ENCODE results near the gene ITGB1BP1. TPM values are rescaled to one million over a fixed set of nuclear protein-coding genes. Genes with fewer than 3 reads are reported as not detected.

Gene ITGB1BP1
- total RNA-seq, 1 experiment from 2014 or later: 36.7 TPM

DNA sequence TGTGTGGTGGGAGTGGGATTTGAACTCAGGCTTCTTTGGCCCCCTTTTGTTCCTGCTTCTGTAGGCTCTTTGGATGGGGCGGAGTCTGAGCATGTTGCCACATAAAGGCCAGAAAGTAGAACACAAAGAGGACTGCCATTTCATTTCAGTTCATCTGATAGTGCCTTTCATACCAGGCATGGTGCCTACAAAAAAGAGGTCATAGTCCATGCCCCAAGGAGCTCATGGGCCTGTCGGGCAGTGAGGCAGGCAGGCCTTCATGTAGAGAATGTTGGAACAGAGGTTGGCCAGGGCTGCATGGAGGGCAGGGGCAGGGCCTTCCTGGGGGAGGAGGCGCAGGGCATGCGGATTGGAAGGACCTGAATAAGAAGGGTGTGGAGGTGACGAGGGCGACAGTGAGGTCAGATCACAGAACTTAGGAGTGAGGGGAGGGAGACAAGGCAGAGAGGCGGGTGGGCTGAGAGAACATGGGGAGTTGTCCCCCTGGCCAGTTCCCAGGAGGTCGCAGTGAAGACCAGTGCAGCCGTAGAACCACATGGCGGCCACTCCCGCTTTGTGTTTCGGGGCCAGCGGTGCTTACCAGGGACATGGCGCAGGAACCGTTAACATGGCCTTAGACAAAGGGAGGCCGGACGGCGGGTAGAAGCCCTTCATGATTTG, 49.1 kb downstream of the ITGB1BP1 start:
- Histone ChIP-seq H3K36me3 (ENCODE audit: insufficient read depth, low read length) (no peaks in the 10 kb centered on the region), H3K79me2 (ENCODE audit: low read length) (no peaks in the 10 kb centered on the region), H3K9me3 (ENCODE audit: low read length) (no peaks in the 10 kb centered on the region), H3K4me2 (ENCODE audit: low read depth, low read length, poor library complexity, severe bottlenecking) (no peak overlapping the region), H3K27me3 (ENCODE audit: low read length) (no peaks in the 10 kb centered on the region), H3K9me2 (replicated peaks; ENCODE audit: insufficient read depth, low read length) (no peaks in the 10 kb centered on the region), H3K9ac (ENCODE audit: low read length) (no peak overlapping the region), H3K4me1 (ENCODE audit: low read length) (peaks cover 8% of the 10 kb centered on the region), H3K4me3 (ENCODE audit: low read length) (no peak overlapping the region), H3K27ac (ENCODE audit: low read length) (no peak overlapping the region), H4K20me1 (ENCODE audit: insufficient read depth, low read depth, low read length) (0 out of 2 replicates have a peak, but pooled peaks cover 3% of the 10 kb centered on the region), H2AFZ (ENCODE audit: low read length) (no peak overlapping the region)
- DNase-seq: no peak

- Histone ChIP-seq H3K79me2 (ENCODE audit: low read length) (no peaks in the 10 kb centered on the region), H3K4me1 (ENCODE audit: low read length) (peaks cover 8% of the 10 kb centered on the region), H4K20me1 (ENCODE audit: insufficient read depth, low read depth, low read length) (0 out of 2 replicates have a peak, but pooled peaks cover 3% of the 10 kb centered on the region), H3K36me3 (ENCODE audit: insufficient read depth, low read length) (no peaks in the 10 kb centered on the region), H3K27ac (ENCODE audit: low read length) (no peak overlapping the region), H2AFZ (ENCODE audit: low read length) (no peak overlapping the region), H3K9me3 (ENCODE audit: low read length) (no peaks in the 10 kb centered on the region), H3K4me2 (ENCODE audit: low read depth, low read length, poor library complexity, severe bottlenecking) (no peak overlapping the region), H3K9me2 (replicated peaks; ENCODE audit: insufficient read depth, low read length) (no peaks in the 10 kb centered on the region), H3K9ac (ENCODE audit: low read length) (no peak overlapping the region), H3K4me3 (ENCODE audit: low read length) (no peak overlapping the region), H3K27me3 (ENCODE audit: low read length) (no peaks in the 10 kb centered on the region)
- no peak for DNase-seq
Measured at GRCh38 chr2:9373476-9373875, 49.9 kb downstream of the ITGB1BP1 start.

DNA sequence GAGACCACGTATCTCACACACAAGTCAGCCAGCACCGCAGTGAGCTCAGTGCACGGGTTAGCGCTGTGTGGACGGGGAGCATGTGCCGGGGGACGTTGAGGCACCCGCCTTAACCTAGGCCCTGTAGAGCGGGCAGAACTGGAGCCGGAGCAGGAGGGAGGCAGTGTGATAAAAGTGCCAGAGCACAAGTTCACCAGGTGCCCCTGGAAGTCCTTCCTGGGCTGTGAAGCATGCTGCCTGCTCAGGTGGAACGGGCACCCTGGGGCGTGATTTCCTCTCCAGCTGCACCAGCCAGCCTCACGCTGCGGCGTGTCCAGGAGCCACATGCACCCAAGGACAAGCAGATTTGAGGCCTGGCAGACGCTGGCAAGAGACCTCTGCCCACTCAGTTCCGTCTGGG, 50.3 kb downstream of the ITGB1BP1 start:
- no peak overlapping the region for H3K4me2 ChIP-seq (ENCODE audit: low read depth, low read length, poor library complexity, severe bottlenecking)
- no peak overlapping the region for H3K9ac ChIP-seq (ENCODE audit: low read length)
- no peak overlapping the region for H2AFZ ChIP-seq (ENCODE audit: low read length)
- DNase-seq: peak; percentile 46
- H4K20me1 ChIP-seq (ENCODE audit: insufficient read depth, low read depth, low read length): 0 out of 2 replicates have a peak, but pooled peaks cover 3% of the 10 kb centered on the region
- H3K4me3 ChIP-seq (ENCODE audit: low read length): no peak overlapping the region
- H3K36me3 ChIP-seq (ENCODE audit: insufficient read depth, low read length): no peaks in the 10 kb centered on the region
- H3K79me2 ChIP-seq (ENCODE audit: low read length): no peaks in the 10 kb centered on the region
- H3K27me3 ChIP-seq (ENCODE audit: low read length): no peaks in the 10 kb centered on the region
- H3K27ac ChIP-seq (ENCODE audit: low read length): no peak overlapping the region
- no peaks in the 10 kb centered on the region for H3K9me2 ChIP-seq (replicated peaks; ENCODE audit: insufficient read depth, low read length)
- peaks cover 8% of the 10 kb centered on the region for H3K4me1 ChIP-seq (ENCODE audit: low read length)
- no peaks in the 10 kb centered on the region for H3K9me3 ChIP-seq (ENCODE audit: low read length)

- Histone ChIP-seq H3K4me2 (ENCODE audit: low read depth, low read length, poor library complexity, severe bottlenecking) (no peak overlapping the region), H3K4me3 (ENCODE audit: low read length) (no peak overlapping the region), H3K9me2 (replicated peaks; ENCODE audit: insufficient read depth, low read length) (no peaks in the 10 kb centered on the region)
Measured at GRCh38 chr2:9370746-9371145, 52.6 kb downstream of the ITGB1BP1 start.

GRCh38 chr2:9366026-9366425, 57.3 kb downstream of the ITGB1BP1 start:
- H3K9me3 ChIP-seq (ENCODE audit: low read length): no peaks in the 10 kb centered on the region
- no peak overlapping the region for H3K4me2 ChIP-seq (ENCODE audit: low read depth, low read length, poor library complexity, severe bottlenecking)
- 0 out of 2 replicates have a peak, but pooled peaks cover 3% of the 10 kb centered on the region for H4K20me1 ChIP-seq (ENCODE audit: insufficient read depth, low read depth, low read length)

More at GRCh38 chr2:9370746-9371145, 52.6 kb downstream of the ITGB1BP1 start:
- Histone ChIP-seq H2AFZ (ENCODE audit: low read length) (no peak overlapping the region), H3K9me3 (ENCODE audit: low read length) (no peaks in the 10 kb centered on the region), H3K36me3 (ENCODE audit: insufficient read depth, low read length) (no peaks in the 10 kb centered on the region), H3K9ac (ENCODE audit: low read length) (no peak overlapping the region), H3K27ac (ENCODE audit: low read length) (no peak overlapping the region), H3K27me3 (ENCODE audit: low read length) (no peaks in the 10 kb centered on the region), H3K79me2 (ENCODE audit: low read length) (no peaks in the 10 kb centered on the region), H3K4me1 (ENCODE audit: low read length) (peaks cover 8% of the 10 kb centered on the region), H4K20me1 (ENCODE audit: insufficient read depth, low read depth, low read length) (0 out of 2 replicates have a peak, but pooled peaks cover 3% of the 10 kb centered on the region)
- DNase-seq: no peak

DNA sequence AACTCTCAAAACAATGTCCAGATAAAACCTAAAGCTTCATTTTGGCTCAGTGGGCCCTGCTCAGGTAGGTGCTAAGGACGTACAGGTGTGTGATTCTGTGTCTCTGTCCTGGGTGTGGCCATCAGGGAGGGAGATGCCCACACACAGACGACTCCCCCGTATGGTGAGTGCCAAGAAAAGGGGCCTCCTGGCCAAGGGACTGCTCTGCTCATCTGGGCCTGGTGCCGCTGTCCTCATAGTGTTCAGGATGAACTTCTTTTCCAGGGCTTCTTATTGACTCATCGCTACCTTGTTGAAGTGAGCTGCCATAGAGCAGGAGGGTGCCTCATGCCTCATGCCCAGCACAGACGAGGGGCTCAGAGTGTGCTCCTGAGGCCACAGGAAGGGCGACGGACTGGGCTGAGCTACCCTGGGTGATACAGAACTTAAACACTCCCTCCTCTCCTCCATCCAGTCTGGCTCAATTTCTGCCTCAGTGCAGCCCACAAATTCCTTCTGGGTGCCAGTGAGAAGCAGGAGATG, 57.8 kb downstream of the ITGB1BP1 start:
- Histone ChIP-seq H3K9me2 (replicated peaks; ENCODE audit: insufficient read depth, low read length) (no peaks in the 10 kb centered on the region), H3K4me2 (ENCODE audit: low read depth, low read length, poor library complexity, severe bottlenecking) (no peak overlapping the region), H3K9ac (ENCODE audit: low read length) (no peak overlapping the region)

More at GRCh38 chr2:9366026-9366425, 57.3 kb downstream of the ITGB1BP1 start:
- H3K4me3 ChIP-seq (ENCODE audit: low read length): no peak overlapping the region
- H3K27ac ChIP-seq (ENCODE audit: low read length): no peak overlapping the region
- H3K9ac ChIP-seq (ENCODE audit: low read length): no peak overlapping the region
- no peaks in the 10 kb centered on the region for H3K9me2 ChIP-seq (replicated peaks; ENCODE audit: insufficient read depth, low read length)
- H3K36me3 ChIP-seq (ENCODE audit: insufficient read depth, low read length): no peaks in the 10 kb centered on the region
- peaks cover 5% of the 10 kb centered on the region; the same call in 1 of the 2 replicates for H3K4me1 ChIP-seq (ENCODE audit: low read length)
- no peak for DNase-seq
- no peak overlapping the region for H2AFZ ChIP-seq (ENCODE audit: low read length)
- H3K79me2 ChIP-seq (ENCODE audit: low read length): no peaks in the 10 kb centered on the region
- no peaks in the 10 kb centered on the region for H3K27me3 ChIP-seq (ENCODE audit: low read length)

DNA sequence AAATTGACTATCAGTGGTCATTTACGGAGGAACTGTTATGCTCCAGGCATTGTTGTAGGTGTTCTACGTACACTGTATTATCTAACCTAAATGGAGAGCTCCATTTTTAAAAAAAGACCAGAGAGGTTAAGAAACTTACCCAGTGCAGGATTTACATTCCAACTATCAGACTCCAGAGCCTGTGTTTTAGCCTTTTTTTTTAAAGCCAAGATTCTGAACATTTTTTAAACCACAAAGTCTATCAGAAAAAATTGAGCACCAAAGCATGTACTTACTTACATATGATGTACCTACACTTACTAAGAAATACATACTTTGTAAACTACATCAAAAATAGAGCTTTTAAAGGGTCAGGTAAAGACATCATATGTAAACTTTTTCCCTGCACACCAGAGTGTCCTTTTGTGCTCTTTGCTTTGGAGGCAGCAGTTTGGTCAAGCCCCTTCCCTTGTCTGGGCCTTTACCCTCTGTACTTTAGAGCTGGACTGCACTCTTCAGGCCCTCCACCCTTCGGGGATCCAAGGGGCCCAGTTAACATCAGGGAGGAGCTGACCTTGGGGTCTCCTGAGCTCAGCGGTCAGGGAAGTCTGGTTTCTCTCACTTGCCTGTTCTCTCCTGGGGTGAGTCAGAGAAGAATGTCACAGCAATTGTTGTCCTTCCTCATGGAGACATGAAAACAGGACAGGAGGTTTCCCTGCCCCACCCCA, 58.4 kb downstream of the ITGB1BP1 start:
- Histone ChIP-seq H3K9me2 (replicated peaks; ENCODE audit: insufficient read depth, low read length) (no peaks in the 10 kb centered on the region), H3K27ac (ENCODE audit: low read length) (no peak overlapping the region), H3K4me3 (ENCODE audit: low read length) (no peak overlapping the region), H3K9me3 (ENCODE audit: low read length) (no peaks in the 10 kb centered on the region), H3K36me3 (ENCODE audit: insufficient read depth, low read length) (no peaks in the 10 kb centered on the region), H3K4me2 (ENCODE audit: low read depth, low read length, poor library complexity, severe bottlenecking) (no peak overlapping the region), H4K20me1 (ENCODE audit: insufficient read depth, low read depth, low read length) (no peaks in the 10 kb centered on the region), H2AFZ (ENCODE audit: low read length) (no peak overlapping the region), H3K79me2 (ENCODE audit: low read length) (no peaks in the 10 kb centered on the region), H3K9ac (ENCODE audit: low read length) (no peak overlapping the region), H3K4me1 (ENCODE audit: low read length) (peaks cover 5% of the 10 kb centered on the region; the same call in 1 of the 2 replicates), H3K27me3 (ENCODE audit: low read length) (no peaks in the 10 kb centered on the region)
- no peak for DNase-seq

More for the DNA sequence above, 57.8 kb downstream of the ITGB1BP1 start:
- no peak for DNase-seq
- 0 out of 2 replicates have a peak, but pooled peaks cover 1% of the 10 kb centered on the region for H4K20me1 ChIP-seq (ENCODE audit: insufficient read depth, low read depth, low read length)
- no peaks in the 10 kb centered on the region for H3K27me3 ChIP-seq (ENCODE audit: low read length)
- no peaks in the 10 kb centered on the region for H3K79me2 ChIP-seq (ENCODE audit: low read length)
- H3K27ac ChIP-seq (ENCODE audit: low read length): no peak overlapping the region
- no peak overlapping the region for H3K4me3 ChIP-seq (ENCODE audit: low read length)
- H2AFZ ChIP-seq (ENCODE audit: low read length): no peak overlapping the region
- H3K9me3 ChIP-seq (ENCODE audit: low read length): no peaks in the 10 kb centered on the region
- no peaks in the 10 kb centered on the region for H3K36me3 ChIP-seq (ENCODE audit: insufficient read depth, low read length)
- H3K4me1 ChIP-seq (ENCODE audit: low read length): peaks cover 5% of the 10 kb centered on the region; the same call in 1 of the 2 replicates

- no peaks in the 10 kb centered on the region for H3K79me2 ChIP-seq (ENCODE audit: low read length)
- no peak overlapping the region for H3K4me3 ChIP-seq (ENCODE audit: low read length)
- no peak overlapping the region for H3K4me2 ChIP-seq (ENCODE audit: low read depth, low read length, poor library complexity, severe bottlenecking)
- H3K9me3 ChIP-seq (ENCODE audit: low read length): no peaks in the 10 kb centered on the region
- no peak overlapping the region for H3K27ac ChIP-seq (ENCODE audit: low read length)
- H4K20me1 ChIP-seq (ENCODE audit: insufficient read depth, low read depth, low read length): no peaks in the 10 kb centered on the region
- H3K9me2 ChIP-seq (replicated peaks; ENCODE audit: insufficient read depth, low read length): no peaks in the 10 kb centered on the region
- no peak overlapping the region for H2AFZ ChIP-seq (ENCODE audit: low read length)
- no peaks in the 10 kb centered on the region for H3K36me3 ChIP-seq (ENCODE audit: insufficient read depth, low read length)
- DNase-seq: no peak
- peaks cover 5% of the 10 kb centered on the region; the same call in 1 of the 2 replicates for H3K4me1 ChIP-seq (ENCODE audit: low read length)
- H3K9ac ChIP-seq (ENCODE audit: low read length): no peak overlapping the region
- no peaks in the 10 kb centered on the region for H3K27me3 ChIP-seq (ENCODE audit: low read length)
Measured at GRCh38 chr2:9364373-9364772, 59.0 kb downstream of the ITGB1BP1 start.
